Activated T-cell treated with anti-CD3 and anti-CD28 coated beads for 48 hours (primary cell): ENCODE data around the gene IL1B.
"Not testable (repeated sequence)": the region's sequence is repeated elsewhere in the genome, so short reads cannot be mapped to it uniquely, and the experiment has no call there.

Experiments
- DNase-seq: peaks from one replicate; pipeline ENCODE4 v3.0.0-alpha.2; 2020; ENCODE audit warnings: low read depth

The IL1B gene

DNA sequence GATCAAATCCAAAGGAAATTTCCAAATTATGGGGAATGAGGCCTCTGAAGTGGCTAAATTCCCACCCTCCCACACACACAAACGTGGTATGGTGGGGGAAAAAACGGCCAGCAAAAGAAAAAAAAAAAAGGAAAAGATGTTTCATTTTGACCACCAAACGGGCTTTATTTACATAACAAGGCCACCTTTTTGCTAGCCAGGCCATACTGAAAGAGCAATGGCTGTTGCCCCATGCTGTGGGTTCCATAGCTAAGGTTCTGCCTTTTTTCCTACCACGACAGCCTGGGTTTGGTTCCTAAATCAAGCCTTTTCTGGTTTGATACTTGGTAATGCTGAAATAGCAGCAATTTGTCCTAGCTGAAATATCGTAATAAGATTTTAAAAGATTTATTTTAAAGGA lies 14.0 kb upstream of the IL1B start:
- DNase-seq = no peak

DNA sequence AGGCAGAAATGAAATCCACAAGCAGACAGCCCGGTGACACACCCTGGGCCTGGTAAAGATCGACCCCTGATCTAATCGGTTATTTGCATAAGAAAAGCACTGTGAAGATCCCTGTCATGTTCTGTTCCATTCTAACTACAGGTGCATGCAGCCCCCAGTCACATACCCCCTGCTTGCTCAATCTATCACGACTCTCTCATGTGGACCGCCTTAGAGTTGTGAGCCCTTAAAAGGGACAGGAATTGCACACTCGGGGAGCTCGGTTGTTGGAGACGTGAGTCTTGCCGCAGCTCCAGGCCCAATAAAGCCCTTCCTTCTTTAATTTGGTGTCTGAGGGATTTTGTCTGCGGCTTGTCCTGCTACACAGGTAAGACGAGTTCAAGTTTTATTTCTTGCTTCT lies 13.4 kb upstream of the IL1B start:
- DNase-seq = no peak

- no peak for DNase-seq
Measured at GRCh38 chr2:112848833-112849232, 12.3 kb upstream of the IL1B start.

- no peak for DNase-seq
Measured at GRCh38 chr2:112846031-112846430, 9.5 kb upstream of the IL1B start.

DNA sequence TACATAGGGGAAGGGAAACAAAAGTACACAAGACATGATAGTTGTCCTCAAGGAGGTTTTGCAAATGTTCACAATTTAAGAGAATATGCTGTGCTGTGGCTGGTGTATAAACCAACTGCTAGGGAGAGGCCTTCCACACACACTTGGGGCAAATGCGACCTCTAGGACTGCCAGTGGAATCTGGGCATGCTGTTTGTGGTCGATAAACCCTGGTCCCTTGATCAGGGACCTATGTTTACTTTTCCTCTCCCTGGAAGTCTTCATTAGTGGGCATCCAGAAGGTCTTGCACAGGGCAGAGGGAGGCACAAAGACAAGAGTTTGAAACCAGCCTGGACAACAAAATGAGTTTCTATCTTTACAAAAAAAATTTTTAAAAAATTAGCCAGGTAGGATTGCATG lies 7.3 kb upstream of the IL1B start:
- DNase-seq = no peak

DNA sequence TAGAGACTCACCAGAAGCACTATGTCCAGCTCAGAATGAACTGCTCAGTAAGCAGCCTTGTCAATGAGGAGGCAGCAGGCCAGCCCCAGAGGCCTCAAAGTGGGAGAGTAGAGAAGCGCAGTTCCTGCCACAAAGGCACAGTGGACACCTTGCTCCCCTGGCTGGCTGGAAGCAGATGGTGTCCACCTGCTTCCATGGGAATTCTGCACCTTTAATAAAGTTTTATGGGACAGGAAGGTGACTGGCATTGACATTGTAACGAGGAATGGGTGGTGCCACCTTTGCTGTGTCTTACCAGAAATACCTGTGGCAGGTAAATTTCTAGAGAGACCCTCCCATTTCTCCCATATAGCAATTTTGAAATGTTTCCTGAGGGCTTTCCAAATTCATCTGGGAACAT lies 6.7 kb upstream of the IL1B start:
- DNase-seq = no peak

DNA sequence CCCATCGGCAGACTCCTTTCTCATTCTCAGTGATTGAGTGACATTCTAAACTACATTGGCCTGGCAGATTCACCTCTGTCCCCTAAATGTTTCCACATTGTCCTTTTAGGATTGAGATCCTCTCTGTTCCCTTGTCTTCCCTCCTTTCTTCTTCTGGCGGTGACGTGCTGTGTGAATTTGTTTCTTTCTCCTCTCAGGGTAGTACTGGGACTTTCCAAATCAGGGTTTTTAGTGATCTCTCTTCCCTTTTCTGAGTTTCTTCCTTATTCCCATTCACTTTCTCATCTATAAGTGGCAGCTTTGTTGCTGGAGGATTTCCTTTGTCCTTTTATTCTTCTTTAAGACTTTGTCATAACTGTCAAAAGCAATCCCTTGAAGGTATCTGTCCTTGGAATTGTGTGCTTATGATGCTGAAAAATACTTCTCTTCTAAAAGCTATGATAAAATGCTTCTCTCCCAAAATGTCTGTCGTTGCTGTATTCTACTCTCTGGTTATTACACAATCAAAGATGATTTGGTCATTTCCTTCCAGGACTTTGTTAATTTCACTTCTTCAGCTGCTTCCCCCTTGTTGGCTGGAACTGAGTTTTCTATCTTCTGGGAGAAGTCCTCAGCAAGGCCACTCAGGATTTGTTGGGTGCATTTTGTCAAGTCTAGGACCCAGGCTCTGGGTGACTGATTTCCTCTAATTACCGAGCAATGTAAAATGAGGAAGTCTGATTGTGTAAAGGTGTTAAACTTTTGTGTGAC lies 4.9 kb upstream of the IL1B start:
- DNase-seq = no peak

GRCh38 chr2:112840068-112840445 lies 3.5 kb upstream of the IL1B start:
- no peak for DNase-seq

- no peak for DNase-seq
Measured at GRCh38 chr2:112839407-112840067, 3.0 kb upstream of the IL1B start.

DNA sequence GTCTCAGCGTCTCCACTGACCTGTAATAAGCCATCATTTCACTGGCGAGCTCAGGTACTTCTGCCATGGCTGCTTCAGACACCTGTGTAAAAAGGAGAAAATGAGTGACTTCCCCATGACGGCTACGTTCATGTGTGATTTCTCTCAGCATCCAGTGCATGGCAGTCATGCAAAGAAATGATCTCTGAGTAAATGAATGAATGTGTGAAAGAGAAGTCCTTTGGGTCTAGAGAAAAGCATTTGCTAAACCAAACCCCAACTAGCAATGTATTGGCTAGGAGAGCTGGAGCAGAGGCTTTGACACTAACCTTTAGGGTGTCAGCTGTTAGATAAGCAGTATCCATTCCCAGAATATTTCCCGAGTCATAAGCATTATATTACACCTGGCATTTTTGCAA lies 417 bp downstream of the IL1B start:
- no peak for DNase-seq

- DNase-seq = no peak
Measured at GRCh38 chr2:112835536-112836162, 930 bp downstream of the IL1B start.

GRCh38 chr2:112835061-112835501 lies 1.5 kb downstream of the IL1B start:
- no peak for DNase-seq

- DNase-seq = no peak
Measured at GRCh38 chr2:112834396-112835037, 2.1 kb downstream of the IL1B start.

DNA sequence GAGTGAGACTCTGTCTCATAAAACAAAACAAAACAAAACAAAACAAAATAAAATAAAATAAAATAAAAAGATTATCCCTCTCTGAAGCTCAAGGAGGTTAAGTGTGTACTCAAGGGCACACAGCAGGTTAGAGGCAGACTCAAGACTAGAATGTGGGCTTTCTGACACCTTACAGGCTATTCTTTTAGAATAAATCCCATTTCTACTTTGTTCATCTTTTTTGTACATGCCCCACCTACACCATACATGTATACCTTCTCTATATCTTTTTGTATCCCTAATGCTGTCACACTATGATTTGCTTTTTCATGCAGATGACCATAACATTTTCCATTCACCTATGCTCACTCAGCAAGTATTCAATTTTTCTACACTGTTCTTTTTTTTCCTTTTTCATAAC lies 2.6 kb downstream of the IL1B start:
- no peak for DNase-seq

DNA sequence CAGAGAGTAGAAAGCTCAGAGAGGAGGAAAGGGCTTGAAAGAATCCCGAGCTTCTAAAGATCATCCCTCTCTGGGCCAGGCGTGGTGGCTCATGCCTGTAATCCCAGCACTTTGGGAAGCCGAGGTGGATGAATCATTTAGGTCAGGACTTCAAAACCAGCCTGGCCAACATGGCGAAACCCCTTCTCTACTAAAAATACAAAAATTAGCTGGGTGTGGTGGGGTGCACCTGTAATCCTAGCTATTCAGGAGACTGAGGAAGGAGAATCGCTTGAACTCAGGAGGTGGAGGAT lies 3.0 kb downstream of the IL1B start:
- DNase-seq = not testable (repeated sequence)

DNA sequence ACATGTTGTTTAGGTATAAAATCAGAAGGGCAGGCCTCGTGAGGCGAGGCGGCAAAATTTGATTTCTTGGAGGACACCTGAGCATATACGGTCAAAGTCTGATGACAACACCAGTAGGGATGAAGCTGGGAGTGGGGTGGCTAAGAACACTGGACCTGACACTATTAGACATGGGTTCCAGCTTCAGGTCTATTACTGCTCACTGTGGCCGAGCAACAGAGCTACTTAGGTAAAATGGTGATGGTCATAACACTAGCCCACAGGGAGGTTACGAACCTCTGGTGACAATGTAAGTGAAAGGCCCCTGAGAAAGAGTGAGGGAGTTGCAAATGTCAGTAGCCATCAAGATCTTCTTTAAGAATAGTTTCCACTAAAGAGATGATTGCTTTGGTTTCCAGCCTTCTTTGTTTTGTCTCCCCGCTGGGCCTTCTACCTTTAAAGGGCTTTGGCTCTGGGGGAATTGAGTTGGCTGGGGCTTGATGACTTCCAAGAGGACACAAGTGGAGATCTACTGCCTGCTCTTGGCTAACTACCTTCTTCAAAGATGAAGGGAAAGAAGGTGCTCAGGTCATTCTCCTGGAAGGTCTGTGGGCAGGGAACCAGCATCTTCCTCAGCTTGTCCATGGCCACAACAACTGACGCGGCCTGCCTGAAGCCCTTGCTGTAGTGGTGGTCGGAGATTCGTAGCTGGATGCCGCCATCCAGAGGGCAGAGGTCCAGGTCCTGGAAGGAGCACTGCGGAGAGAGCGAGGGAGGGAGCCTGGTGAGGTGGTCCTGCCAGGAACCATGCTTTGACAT lies 3.5 kb downstream of the IL1B start:
- no peak for DNase-seq

- DNase-seq = no peak
Measured at GRCh38 chr2:112831946-112832840, 4.4 kb downstream of the IL1B start.

GRCh38 chr2:112831513-112831845 lies 5.1 kb downstream of the IL1B start:
- DNase-seq = no peak

DNA sequence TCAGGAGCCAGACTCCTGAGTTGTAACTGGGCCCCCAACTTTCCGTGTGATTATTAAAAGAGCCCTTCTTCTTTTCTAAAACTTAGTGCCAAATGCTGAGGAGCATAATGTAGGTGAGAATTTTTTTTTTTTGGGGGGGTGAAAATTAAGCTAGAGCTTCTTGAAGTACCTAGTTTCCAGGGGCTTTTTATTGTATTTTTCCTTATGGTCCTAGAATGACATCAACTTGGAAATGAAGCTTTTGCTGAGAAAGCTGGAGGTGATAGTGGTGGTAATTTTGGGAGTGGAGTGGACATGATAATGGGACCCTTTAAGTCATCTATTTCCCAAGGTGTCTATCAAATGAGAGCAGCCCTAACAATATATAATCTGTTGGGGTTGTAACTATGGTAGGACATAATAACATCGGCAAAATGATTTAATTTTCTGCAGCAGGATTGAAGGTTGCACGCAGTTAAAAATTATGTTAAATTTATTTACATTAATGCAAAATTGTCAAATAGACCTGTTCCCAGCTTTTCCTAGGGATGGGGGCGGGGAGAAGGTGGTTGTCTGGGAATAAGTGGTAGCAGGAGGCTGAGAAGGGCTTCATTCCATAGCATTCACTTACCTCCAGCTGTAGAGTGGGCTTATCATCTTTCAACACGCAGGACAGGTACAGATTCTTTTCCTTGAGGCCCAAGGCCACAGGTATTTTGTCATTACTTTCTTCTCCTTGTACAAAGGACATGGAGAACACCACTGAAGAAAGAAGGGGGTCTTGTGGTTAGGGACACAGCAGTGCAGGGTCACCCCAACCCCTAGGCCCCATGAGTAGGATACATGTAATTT lies 5.7 kb downstream of the IL1B start:
- no peak for DNase-seq

DNA sequence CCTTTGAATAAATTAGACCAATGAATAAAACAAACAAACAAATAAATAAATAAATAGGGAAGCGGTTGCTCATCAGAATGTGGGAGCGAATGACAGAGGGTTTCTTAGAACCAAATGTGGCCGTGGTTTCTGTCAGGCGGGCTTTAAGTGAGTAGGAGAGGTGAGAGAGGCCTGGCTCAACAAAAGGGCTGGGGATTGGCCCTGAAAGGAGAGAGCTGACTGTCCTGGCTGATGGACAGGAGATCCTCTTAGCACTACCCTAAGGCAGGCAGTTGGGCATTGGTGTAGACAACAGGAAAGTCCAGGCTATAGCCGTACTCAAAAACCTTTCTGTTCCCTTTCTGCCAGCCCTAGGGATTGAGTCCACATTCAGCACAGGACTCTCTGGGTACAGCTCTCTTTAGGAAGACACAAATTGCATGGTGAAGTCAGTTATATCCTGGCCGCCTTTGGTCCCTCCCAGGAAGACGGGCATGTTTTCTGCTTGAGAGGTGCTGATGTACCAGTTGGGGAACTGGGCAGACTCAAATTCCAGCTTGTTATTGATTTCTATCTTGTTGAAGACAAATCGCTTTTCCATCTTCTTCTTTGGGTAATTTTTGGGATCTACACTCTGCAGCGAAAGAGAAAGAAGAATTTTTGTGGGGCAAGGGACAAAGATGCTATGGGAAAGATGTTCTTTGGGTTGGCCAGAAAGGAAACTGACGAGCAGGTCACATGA lies 6.5 kb downstream of the IL1B start:
- DNase-seq = no peak
